ENCODE data around the gene NUDT9.

Gene NUDT9

DNA sequence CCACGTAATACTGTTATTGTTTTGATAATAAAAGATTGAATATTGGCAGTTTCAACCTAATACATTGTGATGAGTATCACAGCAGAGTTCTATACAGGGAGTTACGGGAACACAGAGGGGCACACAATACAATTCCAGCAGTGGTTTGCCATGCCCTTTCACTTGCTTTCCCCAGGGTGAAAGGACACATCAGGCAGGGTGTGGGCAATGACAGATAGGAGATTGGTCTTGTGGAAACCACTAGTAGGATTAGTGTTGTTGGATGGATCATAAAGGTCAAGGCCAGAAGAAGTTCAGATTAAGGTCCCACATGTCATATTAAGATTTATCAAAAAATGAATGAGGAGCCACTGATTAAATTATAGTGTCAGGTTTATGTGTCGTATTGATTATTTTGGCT, 39.4 kb upstream of the NUDT9 start:
- TF ChIP-seq SIN3A (IDR thresholded peaks at IDR 0.05; ENCODE audit: borderline replicate concordance, insufficient read depth, low read length): no peak
- TF ChIP-seq POLR2AphosphoS5 (IDR thresholded peaks at IDR 0.05; ENCODE audit: low read depth, low read length): no peak
- TF ChIP-seq, protein P1, sequence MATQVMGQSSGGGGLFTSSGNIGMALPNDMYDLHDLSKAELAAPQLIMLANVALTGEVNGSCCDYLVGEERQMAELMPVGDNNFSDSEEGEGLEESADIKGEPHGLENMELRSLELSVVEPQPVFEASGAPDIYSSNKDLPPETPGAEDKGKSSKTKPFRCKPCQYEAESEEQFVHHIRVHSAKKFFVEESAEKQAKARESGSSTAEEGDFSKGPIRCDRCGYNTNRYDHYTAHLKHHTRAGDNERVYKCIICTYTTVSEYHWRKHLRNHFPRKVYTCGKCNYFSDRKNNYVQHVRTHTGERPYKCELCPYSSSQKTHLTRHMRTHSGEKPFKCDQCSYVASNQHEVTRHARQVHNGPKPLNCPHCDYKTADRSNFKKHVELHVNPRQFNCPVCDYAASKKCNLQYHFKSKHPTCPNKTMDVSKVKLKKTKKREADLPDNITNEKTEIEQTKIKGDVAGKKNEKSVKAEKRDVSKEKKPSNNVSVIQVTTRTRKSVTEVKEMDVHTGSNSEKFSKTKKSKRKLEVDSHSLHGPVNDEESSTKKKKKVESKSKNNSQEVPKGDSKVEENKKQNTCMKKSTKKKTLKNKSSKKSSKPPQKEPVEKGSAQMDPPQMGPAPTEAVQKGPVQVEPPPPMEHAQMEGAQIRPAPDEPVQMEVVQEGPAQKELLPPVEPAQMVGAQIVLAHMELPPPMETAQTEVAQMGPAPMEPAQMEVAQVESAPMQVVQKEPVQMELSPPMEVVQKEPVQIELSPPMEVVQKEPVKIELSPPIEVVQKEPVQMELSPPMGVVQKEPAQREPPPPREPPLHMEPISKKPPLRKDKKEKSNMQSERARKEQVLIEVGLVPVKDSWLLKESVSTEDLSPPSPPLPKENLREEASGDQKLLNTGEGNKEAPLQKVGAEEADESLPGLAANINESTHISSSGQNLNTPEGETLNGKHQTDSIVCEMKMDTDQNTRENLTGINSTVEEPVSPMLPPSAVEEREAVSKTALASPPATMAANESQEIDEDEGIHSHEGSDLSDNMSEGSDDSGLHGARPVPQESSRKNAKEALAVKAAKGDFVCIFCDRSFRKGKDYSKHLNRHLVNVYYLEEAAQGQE (IDR thresholded peaks at IDR 0.05; ENCODE audit: insufficient read depth in 1 of 2, low read depth in 2 of 2, low read length in 2 of 2): no peak
- no peak for TF ChIP-seq TAF1 (IDR thresholded peaks at IDR 0.05; ENCODE audit: borderline replicate concordance, insufficient read depth, low read length)
- no peak for TF ChIP-seq FOXP2 (optimal IDR thresholded peaks at IDR 0.05; ENCODE audit: borderline replicate concordance, extremely low read depth, extremely low read length, insufficient read depth)

DNA sequence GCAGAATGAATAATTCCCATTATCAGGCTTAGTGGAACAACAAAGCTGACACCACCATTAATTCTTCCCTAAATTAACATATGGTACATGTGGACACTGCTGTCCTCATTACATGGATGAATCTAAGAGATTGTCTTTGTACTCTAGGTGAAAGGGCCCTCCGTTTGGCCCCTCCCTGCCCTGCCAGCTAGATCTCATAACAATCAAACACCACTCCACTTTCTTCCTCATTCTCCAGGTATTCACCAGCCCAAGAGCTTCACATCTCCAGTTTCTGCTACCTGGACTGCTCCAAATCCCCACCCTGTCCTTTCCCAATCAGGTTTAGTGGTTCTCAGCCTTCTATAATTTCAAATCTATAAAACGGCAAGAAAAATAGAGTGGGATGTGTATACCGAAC, 35.1 kb upstream of the NUDT9 start:
- TF ChIP-seq SIN3A (IDR thresholded peaks at IDR 0.05; ENCODE audit: borderline replicate concordance, insufficient read depth, low read length): no peak
- TF ChIP-seq TAF1 (IDR thresholded peaks at IDR 0.05; ENCODE audit: borderline replicate concordance, insufficient read depth, low read length): no peak
- TF ChIP-seq, protein P1 (IDR thresholded peaks at IDR 0.05; ENCODE audit: insufficient read depth in 1 of 2, low read depth in 2 of 2, low read length in 2 of 2): no peak
- TF ChIP-seq POLR2AphosphoS5 (IDR thresholded peaks at IDR 0.05; ENCODE audit: low read depth, low read length): no peak
- TF ChIP-seq FOXP2 (optimal IDR thresholded peaks at IDR 0.05; ENCODE audit: borderline replicate concordance, extremely low read depth, extremely low read length, insufficient read depth): no peak

DNA sequence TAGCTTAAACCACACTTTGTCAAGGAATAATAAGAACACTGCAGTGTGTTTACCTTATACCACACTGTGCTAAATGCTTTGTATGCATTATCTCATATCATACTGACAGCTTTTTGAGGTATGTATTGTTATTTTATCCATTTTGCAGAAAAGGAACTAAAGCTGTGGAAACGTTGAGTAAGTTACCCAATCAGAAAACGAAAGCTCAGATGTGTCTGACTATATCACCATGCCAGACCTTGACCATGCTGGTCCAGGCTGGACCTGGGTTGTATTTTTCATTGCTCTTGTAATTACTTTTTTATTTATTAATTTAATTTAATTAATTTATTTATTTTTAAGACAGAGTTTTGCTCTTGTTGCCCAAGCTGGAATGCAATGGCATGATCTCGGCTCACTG, 33.5 kb upstream of the NUDT9 start:
- TF ChIP-seq POLR2AphosphoS5 (IDR thresholded peaks at IDR 0.05; ENCODE audit: low read depth, low read length) (no peak), FOXP2 (optimal IDR thresholded peaks at IDR 0.05; ENCODE audit: borderline replicate concordance, extremely low read depth, extremely low read length, insufficient read depth) (no peak), TAF1 (IDR thresholded peaks at IDR 0.05; ENCODE audit: borderline replicate concordance, insufficient read depth, low read length) (no peak), SIN3A (IDR thresholded peaks at IDR 0.05; ENCODE audit: borderline replicate concordance, insufficient read depth, low read length) (no peak)
- TF ChIP-seq, protein P1 (IDR thresholded peaks at IDR 0.05; ENCODE audit: insufficient read depth in 1 of 2, low read depth in 2 of 2, low read length in 2 of 2): no peak

DNA sequence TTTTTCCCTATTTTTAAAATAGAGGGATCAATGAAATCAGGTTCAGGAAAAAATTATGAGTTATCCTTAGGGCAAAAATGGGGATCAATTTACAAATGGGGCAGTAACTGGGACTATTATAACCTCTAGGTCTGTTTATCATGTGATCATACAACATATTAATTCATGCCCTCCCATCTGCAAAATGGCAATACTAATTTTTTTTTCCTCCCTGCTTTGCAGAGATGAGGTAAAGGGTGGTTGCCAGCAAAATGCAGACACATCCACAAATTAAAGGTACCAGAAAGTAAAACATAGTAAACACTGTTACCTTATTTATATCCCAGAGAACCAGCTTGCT, 31.9 kb upstream of the NUDT9 start:
- TF ChIP-seq FOXP2 (optimal IDR thresholded peaks at IDR 0.05; ENCODE audit: borderline replicate concordance, extremely low read depth, extremely low read length, insufficient read depth) (no peak), TAF1 (IDR thresholded peaks at IDR 0.05; ENCODE audit: borderline replicate concordance, insufficient read depth, low read length) (no peak), POLR2AphosphoS5 (IDR thresholded peaks at IDR 0.05; ENCODE audit: low read depth, low read length) (no peak), SIN3A (IDR thresholded peaks at IDR 0.05; ENCODE audit: borderline replicate concordance, insufficient read depth, low read length) (no peak)
- TF ChIP-seq, protein P1 (IDR thresholded peaks at IDR 0.05; ENCODE audit: insufficient read depth in 1 of 2, low read depth in 2 of 2, low read length in 2 of 2): no peak
